PFSK-1 (cell line): Measurements from ENCODE around the gene MYO1E.

Source experiments
- SIN3A ChIP-seq: IDR thresholded peaks from 2 replicates; pipeline ENCODE4 v1.6.1; 2012; ENCODE audit warnings: mild to moderate bottlenecking, low read length, moderate library complexity, borderline replicate concordance; ENCODE audit not compliant: insufficient read depth
- TAF1 ChIP-seq: IDR thresholded peaks from 2 replicates; pipeline ENCODE4 v1.6.1; 2012; ENCODE audit warnings: low read length, control low read depth, borderline replicate concordance; ENCODE audit not compliant: insufficient read depth

GRCh38 chr15:59327942-59328341, 44.7 kb downstream of the MYO1E start:
- TF ChIP-seq TAF1 (no peak), SIN3A (no peak)
